Adipocyte (in vitro differentiated cells): ENCODE data around the gene PXN.

ENCODE experiments used
- DNase-seq: peaks from one replicate; pipeline ENCODE4 v3.0.0-alpha.2; 2015; ENCODE audit warnings: low read depth
- H3K27me3 ChIP-seq: replicated peaks from 2 replicates; pipeline ENCODE4 v1.7.0; 2013; ENCODE audit warnings: mild to moderate bottlenecking, low read length, moderate library complexity; ENCODE audit not compliant: control insufficient read depth, insufficient read depth
- H3K36me3 ChIP-seq: 2 replicates; pipeline ENCODE4 v1.7.0; 2013; ENCODE audit warnings: low read length, mild to moderate bottlenecking, moderate library complexity; ENCODE audit not compliant: control insufficient read depth, insufficient read depth, severe bottlenecking
- H3K4me1 ChIP-seq: 2 replicates; pipeline ENCODE4 v1.7.0; 2013; ENCODE audit warnings: mild to moderate bottlenecking, low read length, moderate library complexity; ENCODE audit not compliant: control insufficient read depth, insufficient read depth
- H3K4me3 ChIP-seq: 2 replicates; pipeline ENCODE4 v1.7.0; 2013; ENCODE audit warnings: mild to moderate bottlenecking, low read length, moderate library complexity
- H3K9ac ChIP-seq: 2 replicates; pipeline ENCODE4 v1.7.0; 2013; ENCODE audit warnings: mild to moderate bottlenecking, low read length, moderate library complexity
- H3K9me3 ChIP-seq: 2 replicates; pipeline ENCODE4 v1.7.0; 2013; ENCODE audit warnings: mild to moderate bottlenecking, low read length, moderate library complexity; ENCODE audit not compliant: control insufficient read depth

Gene PXN

GRCh38 chr12:120278137-120279069, 12.9 kb upstream of the PXN start:
- no peak for DNase-seq
- Histone ChIP-seq H3K36me3 (no peaks in the 10 kb centered on the region), H3K27me3 (no peaks in the 10 kb centered on the region), H3K9me3 (no peaks in the 10 kb centered on the region), H3K4me3 (no peak overlapping the region), H3K4me1 (peaks cover 3% of the 10 kb centered on the region), H3K9ac (no peak overlapping the region)

DNA sequence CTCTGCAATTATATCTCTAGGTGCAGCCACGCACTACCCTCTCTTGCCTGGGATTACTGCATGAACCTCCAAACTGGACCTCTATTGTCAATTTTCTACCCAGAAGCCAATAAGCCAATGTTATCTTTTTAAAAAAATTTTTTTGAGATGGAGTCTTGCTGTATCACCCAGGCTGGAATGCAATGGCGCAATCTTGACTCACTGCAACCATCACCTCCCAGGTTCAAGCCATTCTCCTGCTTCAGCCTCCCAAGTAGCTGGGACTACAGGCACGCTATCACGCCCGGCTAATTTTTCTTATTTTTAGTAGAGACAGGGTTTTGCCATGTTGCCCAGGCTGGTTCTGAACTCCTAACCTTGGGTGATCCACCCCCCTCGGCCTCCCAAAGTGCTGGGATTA, 11.2 kb upstream of the PXN start:
- Histone ChIP-seq H3K9ac (no peak overlapping the region), H3K4me1 (peaks cover 3% of the 10 kb centered on the region), H3K9me3 (no peaks in the 10 kb centered on the region), H3K27me3 (no peaks in the 10 kb centered on the region), H3K36me3 (no peaks in the 10 kb centered on the region), H3K4me3 (no peak overlapping the region)
- peak; percentile 33 for DNase-seq

DNA sequence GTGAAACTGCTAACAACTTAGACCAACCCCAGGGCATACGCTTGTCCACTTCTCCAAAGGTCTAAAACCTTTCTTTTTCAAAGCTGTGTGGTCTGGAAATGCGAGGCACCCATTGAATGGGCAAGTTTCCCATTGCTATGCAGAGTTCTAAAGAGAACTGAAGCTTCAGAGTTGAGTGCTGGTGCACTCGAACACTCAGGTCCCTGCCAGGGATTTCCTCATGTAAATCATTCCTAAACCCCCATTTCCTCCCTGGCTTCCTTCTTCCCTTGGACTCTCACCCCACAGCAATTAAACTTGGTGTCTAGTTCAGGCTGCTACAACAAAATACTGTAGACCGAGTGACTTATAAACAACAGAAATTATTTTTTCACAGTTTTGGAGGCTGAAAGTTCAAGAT, 2.2 kb upstream of the PXN start:
- peaks cover 19% of the 10 kb centered on the region for H3K4me1 ChIP-seq
- no peak overlapping the region for H3K4me3 ChIP-seq
- no peak overlapping the region for H3K9ac ChIP-seq
- H3K36me3 ChIP-seq, result no peaks in the 10 kb centered on the region
- no peaks in the 10 kb centered on the region for H3K27me3 ChIP-seq
- DNase-seq, result no peak
- H3K9me3 ChIP-seq, result no peaks in the 10 kb centered on the region

- DNase-seq, result no peak
- no peaks in the 10 kb centered on the region for H3K27me3 ChIP-seq
- peaks cover 33% of the 10 kb centered on the region for H3K4me1 ChIP-seq
- no peak overlapping the region for H3K9ac ChIP-seq
- no peaks in the 10 kb centered on the region for H3K36me3 ChIP-seq
- H3K9me3 ChIP-seq, result no peaks in the 10 kb centered on the region
- H3K4me3 ChIP-seq, result no peak overlapping the region
Observed at GRCh38 chr12:120266180-120266870, 795 bp upstream of the PXN start.

- no peaks in the 10 kb centered on the region for H3K9me3 ChIP-seq
- H3K9ac ChIP-seq, result peak overlapping the region; percentile 88
- H3K4me3 ChIP-seq, result peak overlapping the region; percentile 93
- H3K36me3 ChIP-seq, result no peaks in the 10 kb centered on the region
- H3K27me3 ChIP-seq, result no peaks in the 10 kb centered on the region
- DNase-seq, result no peak
- peaks cover 38% of the 10 kb centered on the region for H3K4me1 ChIP-seq
Observed at GRCh38 chr12:120264904-120265472, 542 bp downstream of the PXN start.

DNA sequence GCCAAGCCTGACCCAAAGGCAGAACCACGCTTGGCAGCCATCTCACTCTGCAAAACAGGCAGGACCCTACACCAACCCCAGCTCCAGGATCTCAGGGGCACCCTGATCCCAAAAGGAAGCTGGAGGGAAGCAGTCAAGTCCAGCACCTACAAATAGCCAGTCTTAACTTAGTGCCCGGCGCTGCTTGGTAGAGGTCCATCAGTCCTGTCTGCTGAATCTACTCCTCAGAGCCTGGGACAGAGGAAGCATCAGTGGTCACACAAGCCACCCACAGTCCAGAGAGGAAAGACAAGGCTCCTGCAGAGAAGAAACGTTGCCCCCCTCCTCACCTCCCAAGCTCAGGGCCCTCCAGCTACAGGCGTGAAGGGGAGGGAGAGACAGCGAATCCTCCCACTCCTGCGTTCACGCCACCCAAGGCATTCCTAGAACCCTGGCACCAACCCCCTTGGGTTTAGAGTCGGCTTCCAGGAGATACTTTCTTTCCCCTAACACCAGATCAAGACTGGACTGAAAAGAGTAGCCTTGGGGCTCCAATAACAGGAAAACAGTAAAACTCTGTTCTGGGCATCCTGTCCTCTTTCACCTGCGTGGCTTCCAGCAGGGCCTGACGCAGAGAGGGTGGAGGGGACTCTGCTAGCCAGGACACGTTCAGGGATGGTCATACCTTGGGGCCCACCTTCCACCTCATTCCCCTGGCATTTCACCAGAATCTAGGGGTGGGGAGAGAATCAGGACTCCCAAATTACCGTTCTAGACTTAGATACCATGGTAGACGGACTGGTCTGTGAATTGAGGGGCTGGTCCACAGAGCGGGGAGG, 1.2 kb downstream of the PXN start:
- no peaks in the 10 kb centered on the region for H3K27me3 ChIP-seq
- peak overlapping the region; percentile 88 for H3K9ac ChIP-seq
- H3K9me3 ChIP-seq, result no peaks in the 10 kb centered on the region
- H3K4me1 ChIP-seq, result peaks cover 45% of the 10 kb centered on the region
- H3K4me3 ChIP-seq, result peak overlapping the region; percentile 93
- peak; percentile 39 for DNase-seq
- no peaks in the 10 kb centered on the region for H3K36me3 ChIP-seq

- no peaks in the 10 kb centered on the region for H3K27me3 ChIP-seq
- H3K9me3 ChIP-seq, result no peaks in the 10 kb centered on the region
- peaks cover 50% of the 10 kb centered on the region for H3K4me1 ChIP-seq
- H3K36me3 ChIP-seq, result no peaks in the 10 kb centered on the region
- H3K4me3 ChIP-seq, result peak overlapping the region; percentile 93
- DNase-seq, result peak; percentile 52
- peak overlapping the region; percentile 88 for H3K9ac ChIP-seq
Observed at GRCh38 chr12:120263748-120264085, 1.8 kb downstream of the PXN start.

DNA sequence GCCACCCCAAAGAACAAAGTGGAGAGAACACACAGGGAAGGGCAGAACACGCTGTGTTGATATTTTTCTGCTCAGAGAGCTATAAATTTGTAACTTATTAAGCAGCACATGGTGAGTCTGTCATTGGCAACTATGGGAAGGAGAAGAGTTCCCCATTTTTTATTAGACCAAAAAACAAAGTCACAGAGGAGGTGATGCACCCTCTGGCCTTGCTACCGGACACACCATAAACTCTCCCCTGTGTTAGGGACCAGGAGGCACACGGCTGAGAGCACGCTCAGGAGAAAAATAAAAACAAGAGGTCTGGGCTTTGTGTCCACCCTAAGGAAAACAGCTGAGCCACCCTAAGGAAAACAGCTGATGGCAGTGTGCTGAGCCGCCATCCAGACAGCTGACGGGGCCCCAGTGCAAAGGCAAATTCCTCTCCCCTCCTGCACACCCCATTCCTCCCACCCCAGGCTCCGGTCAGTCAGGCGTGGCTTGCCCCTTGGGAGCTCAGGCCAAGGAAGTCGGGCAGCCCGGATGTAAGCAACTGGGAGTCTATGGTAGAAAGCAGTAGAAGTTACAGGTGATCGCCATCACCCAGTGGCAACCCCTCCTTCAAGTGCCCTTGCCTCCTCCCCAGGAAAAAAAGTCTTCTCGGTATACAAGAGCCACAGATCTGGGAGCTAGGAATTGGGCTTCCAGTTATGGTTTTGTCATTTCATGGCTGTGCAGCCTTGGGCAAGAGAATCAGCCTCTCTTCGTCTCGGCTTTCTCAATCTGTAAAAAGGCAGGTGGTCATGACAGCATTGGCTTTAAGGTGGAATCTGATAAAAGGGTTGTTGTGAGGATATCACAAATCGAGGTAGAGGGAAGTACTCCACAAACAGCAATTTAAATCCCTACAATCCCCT, 2.4 kb downstream of the PXN start:
- DNase-seq, result peak; percentile 65
- H3K9ac ChIP-seq, result peak overlapping the region; percentile 88
- peaks cover 56% of the 10 kb centered on the region for H3K4me1 ChIP-seq
- H3K36me3 ChIP-seq, result no peaks in the 10 kb centered on the region
- no peaks in the 10 kb centered on the region for H3K9me3 ChIP-seq
- H3K4me3 ChIP-seq, result peak overlapping the region; percentile 93
- no peaks in the 10 kb centered on the region for H3K27me3 ChIP-seq

DNA sequence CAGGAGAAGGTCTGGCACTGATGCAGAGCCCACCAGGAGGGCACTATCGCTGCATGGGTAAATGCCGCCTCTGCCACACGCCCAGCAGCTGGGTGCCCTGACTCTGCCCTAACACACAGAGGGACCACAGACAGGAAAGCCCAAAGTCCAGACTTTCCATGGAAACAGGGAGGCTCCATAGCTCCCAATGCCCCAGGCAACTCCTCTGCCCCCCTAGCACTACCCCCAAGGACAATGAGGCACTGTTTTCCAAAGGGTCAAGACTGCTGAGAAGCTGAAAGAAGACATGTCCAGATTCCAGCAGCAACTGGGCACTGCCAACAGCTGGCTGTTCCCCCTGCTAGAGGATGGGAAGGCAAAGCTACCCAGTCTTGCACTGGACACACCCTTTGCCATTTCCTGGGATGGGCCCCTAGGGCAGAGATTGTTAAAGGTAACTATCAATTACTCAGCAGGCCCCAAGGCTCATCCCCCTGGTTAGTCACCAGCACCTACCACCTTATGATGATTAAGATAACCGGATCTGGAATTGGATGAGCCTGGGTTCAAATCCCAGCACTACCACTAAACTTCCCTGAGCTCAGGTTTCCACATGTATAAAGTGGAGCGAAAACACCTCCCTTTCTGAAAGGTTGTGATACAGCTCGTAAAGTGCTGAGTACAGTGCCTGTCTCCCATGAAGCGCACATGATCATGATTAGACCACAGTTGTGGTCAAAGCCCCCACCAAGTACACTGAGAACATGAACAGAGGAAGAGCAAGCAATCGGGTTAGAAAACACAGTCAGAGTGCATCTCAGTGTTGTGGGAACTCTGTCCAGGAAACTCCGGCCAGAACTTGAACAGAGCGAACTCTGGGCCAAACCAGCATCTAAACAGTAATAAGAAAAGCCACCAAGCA, 3.3 kb downstream of the PXN start:
- peak overlapping the region; percentile 88 for H3K9ac ChIP-seq
- DNase-seq, result no peak
- no peaks in the 10 kb centered on the region for H3K27me3 ChIP-seq
- H3K4me3 ChIP-seq, result peak overlapping the region; percentile 93
- no peaks in the 10 kb centered on the region for H3K36me3 ChIP-seq
- peaks cover 65% of the 10 kb centered on the region for H3K4me1 ChIP-seq
- H3K9me3 ChIP-seq, result no peaks in the 10 kb centered on the region
